Mesodermal cell (in vitro differentiated cells): ENCODE measurements around the gene ABHD12B.

Experiments used
- H3K27ac ChIP-seq: 2 replicates; pipeline ENCODE4 v1.7.0; 2013; ENCODE audit warnings: mild to moderate bottlenecking, low read depth, low read length, moderate library complexity; ENCODE audit not compliant: severe bottlenecking
- H3K36me3 ChIP-seq: 2 replicates; pipeline ENCODE4 v1.7.1; 2013; ENCODE audit warnings: mild to moderate bottlenecking, low read length, moderate library complexity; ENCODE audit not compliant: control insufficient read depth, insufficient read depth
- H3K4me1 ChIP-seq: one replicate; pipeline ENCODE4 v1.7.1; 2013; ENCODE audit warnings: mild to moderate bottlenecking, low read length; ENCODE audit not compliant: insufficient read depth, control insufficient read depth, poor library complexity, severe bottlenecking
- H3K4me3 ChIP-seq: 2 replicates; pipeline ENCODE4 v1.7.0; 2013; ENCODE audit warnings: low read length, control low read depth, mild to moderate bottlenecking; ENCODE audit not compliant: insufficient read depth, poor library complexity, severe bottlenecking; ENCODE audit errors: extremely low read depth
- H3K9me3 ChIP-seq: 2 replicates; pipeline ENCODE4 v1.7.1; 2013; ENCODE audit warnings: mild to moderate bottlenecking, low read length, moderate library complexity; ENCODE audit not compliant: control insufficient read depth
- WGBS, 2 experiments: methylation state at CpG; one replicate each; pipeline ENCODE4 v1.1.5; 2013; ENCODE audit warnings: missing lambda C conversion rate in 2 of 2; ENCODE audit not compliant: insufficient coverage in 2 of 2; 5-methylcytosine and 5-hydroxymethylcytosine counted together

The ABHD12B gene

GRCh38 chr14:50844391-50844790 lies 27.5 kb upstream of the ABHD12B start:
- Histone ChIP-seq H3K4me3 (no peak overlapping the region), H3K27ac (no peak overlapping the region), H3K36me3 (no peaks in the 10 kb centered on the region), H3K9me3 (no peaks in the 10 kb centered on the region), H3K4me1 (peaks cover 13% of the 10 kb centered on the region)
- WGBS, 2 experiments, result 83 to 100% methylated on average over 1 of the region's 2 CpGs

GRCh38 chr14:50845166-50845565 lies 26.7 kb upstream of the ABHD12B start:
- WGBS, 2 experiments, result 86 to 100% methylated on average over 1 of the region's 3 CpGs
- H3K36me3 ChIP-seq, result no peaks in the 10 kb centered on the region
- H3K27ac ChIP-seq, result no peak overlapping the region
- H3K4me3 ChIP-seq, result no peak overlapping the region
- H3K4me1 ChIP-seq, result peaks cover 13% of the 10 kb centered on the region
- no peaks in the 10 kb centered on the region for H3K9me3 ChIP-seq

DNA sequence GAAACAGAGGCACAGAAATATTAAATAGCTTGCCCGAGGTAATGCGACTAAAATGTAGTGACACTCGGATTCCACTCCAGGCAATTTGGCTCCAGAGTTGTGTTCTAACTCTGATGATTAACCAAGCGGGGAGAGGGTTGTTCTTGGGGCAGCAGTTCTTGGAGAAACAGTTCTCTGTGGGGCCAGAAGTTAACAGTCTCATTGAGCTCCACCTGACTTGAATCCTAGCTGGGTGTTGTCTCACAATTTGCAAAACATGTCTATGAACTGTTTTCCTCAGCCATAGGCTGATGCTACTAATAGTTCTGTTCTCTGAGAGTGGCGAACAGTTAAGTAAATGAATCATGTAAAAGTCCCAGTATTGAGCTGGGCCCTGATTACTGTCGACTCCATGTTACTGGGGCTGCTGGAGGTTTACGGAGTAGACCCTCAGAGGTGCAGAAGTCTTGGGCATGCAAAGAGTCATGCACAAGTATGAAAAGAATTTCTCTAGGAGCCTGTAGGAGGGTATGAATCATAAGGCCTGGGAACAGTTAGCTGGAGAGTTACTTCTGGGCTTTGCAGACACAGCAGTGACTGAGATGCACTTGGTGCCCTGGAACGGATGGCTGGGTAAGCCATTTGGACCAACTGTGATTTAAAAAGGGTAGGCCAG lies 25.5 kb upstream of the ABHD12B start:
- no peaks in the 10 kb centered on the region for H3K36me3 ChIP-seq
- peak overlapping the region; percentile 84 for H3K27ac ChIP-seq
- WGBS, 2 experiments, result 84 to 96% methylated on average over 8 of the region's 8 CpGs
- no peak overlapping the region for H3K4me3 ChIP-seq
- H3K4me1 ChIP-seq, result peaks cover 13% of the 10 kb centered on the region
- H3K9me3 ChIP-seq, result no peaks in the 10 kb centered on the region

- Histone ChIP-seq H3K9me3 (no peaks in the 10 kb centered on the region), H3K27ac (no peak overlapping the region), H3K4me3 (no peak overlapping the region), H3K36me3 (no peaks in the 10 kb centered on the region), H3K4me1 (no peaks in the 10 kb centered on the region)
Measured at GRCh38 chr14:50853891-50854290, 18.0 kb upstream of the ABHD12B start.

DNA sequence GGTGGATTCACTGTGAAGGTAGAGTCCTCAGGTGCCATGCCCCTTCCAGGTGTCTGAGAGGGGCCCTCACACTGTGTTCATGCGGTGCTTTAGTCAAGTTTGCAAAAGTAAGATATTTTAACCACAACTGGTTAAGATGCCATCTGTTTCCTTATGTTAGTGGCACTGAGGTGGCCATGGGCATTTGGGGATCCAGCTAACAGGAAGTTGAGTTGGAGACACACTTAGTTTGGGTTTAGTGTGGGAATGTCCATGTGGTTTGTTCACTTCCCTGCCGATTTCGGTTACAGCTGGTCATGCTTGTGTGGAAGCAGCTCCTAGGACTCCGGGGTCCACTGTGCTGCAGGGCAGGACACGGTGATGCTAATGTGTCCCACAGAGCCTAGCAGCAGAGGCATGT lies 17.3 kb upstream of the ABHD12B start:
- H3K36me3 ChIP-seq, result no peaks in the 10 kb centered on the region
- H3K4me3 ChIP-seq, result no peak overlapping the region
- H3K27ac ChIP-seq, result no peak overlapping the region
- H3K9me3 ChIP-seq, result no peaks in the 10 kb centered on the region
- H3K4me1 ChIP-seq, result peaks cover 4% of the 10 kb centered on the region
- WGBS, 2 experiments, result 86 to 98% methylated on average over 4 to 5 of the region's 5 CpGs

GRCh38 chr14:50855558-50855957 lies 16.3 kb upstream of the ABHD12B start:
- Histone ChIP-seq H3K36me3 (no peaks in the 10 kb centered on the region), H3K4me3 (no peak overlapping the region), H3K27ac (no peak overlapping the region), H3K4me1 (peaks cover 13% of the 10 kb centered on the region), H3K9me3 (no peaks in the 10 kb centered on the region)
- 100% methylated on average over 1 of the region's 1 CpG; no CpG with 5 or more reads in 1 of the 2 experiments for WGBS, 2 experiments

DNA sequence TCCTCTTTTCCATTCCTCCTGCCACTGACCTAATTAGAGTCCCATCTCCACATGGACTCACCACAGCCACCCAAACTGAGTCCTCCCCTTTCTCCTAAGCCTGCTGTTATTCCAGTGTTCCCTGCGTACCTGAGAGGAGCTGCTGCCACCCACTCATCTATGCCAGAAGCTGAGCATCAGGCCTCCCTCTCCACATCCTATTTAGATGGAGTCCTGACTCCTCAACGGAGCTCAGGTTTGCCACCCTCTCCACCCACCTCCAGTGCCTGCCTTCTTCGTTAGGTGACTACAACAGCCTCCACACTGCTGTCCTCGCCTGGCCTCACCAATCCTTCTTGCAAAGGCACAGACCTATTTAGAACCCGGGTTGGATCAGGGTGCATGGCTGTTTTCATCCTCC lies 15.2 kb upstream of the ABHD12B start:
- Histone ChIP-seq H3K27ac (no peak overlapping the region), H3K36me3 (no peaks in the 10 kb centered on the region), H3K4me3 (no peak overlapping the region), H3K4me1 (peaks cover 13% of the 10 kb centered on the region), H3K9me3 (no peaks in the 10 kb centered on the region)
- 77 to 83% methylated on average over 5 of the region's 5 CpGs for WGBS, 2 experiments

DNA sequence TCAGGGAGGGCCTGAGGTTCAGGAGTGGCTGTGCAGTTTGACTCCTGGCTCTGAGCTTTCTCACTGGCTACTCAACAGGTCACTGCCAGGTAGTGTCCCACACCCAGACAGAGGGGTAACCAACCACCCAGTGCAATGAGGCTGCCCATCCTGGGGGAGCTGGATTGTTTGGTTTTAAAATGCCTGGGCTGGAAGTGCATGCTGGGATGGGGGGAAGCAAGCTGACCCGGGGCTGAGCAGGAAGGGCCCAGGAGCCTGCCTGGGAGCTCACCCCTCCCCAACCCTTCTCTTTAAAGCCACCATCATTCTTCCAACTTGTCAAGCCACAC lies 12.6 kb upstream of the ABHD12B start:
- Histone ChIP-seq H3K9me3 (no peaks in the 10 kb centered on the region), H3K4me1 (peaks cover 13% of the 10 kb centered on the region), H3K27ac (peak overlapping the region; percentile 49), H3K4me3 (no peak overlapping the region), H3K36me3 (no peaks in the 10 kb centered on the region)
- no CpG with 5 or more reads among the region's 1 CpG for WGBS, 2 experiments

DNA sequence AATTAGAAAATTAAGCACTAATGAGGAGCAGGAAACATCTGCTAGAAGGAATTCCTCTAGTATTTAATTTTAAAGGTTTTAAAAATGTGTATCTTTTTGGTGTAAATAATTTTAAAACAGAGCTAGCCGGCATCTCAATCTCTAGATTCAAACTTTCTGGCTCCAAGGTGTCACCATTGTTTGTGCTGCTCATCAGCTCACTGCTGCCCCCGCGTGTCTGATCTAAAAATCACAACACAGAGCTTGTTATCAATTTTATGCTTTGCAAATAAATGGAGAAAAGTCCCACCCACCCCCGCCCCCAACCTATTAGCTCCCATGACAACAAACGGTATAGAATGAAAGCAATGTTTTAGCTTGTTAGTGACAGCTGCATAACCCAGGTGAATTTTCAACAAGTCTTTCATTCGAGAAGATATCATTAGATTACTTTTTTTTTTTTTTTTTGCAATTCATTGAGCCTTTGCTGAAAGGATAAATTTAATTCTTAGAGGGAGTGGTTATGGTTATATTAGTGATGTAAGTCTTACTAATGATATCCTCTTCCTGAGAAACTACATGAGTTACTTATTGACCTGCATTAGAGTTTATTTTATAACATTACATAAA lies 11.3 kb upstream of the ABHD12B start:
- Histone ChIP-seq H3K36me3 (no peaks in the 10 kb centered on the region), H3K27ac (peak overlapping the region; percentile 62), H3K9me3 (no peaks in the 10 kb centered on the region), H3K4me1 (peaks cover 13% of the 10 kb centered on the region), H3K4me3 (no peak overlapping the region)
- no CpG with 5 or more reads among the region's 6 CpGs for WGBS, 2 experiments

GRCh38 chr14:50862036-50862570 lies 9.8 kb upstream of the ABHD12B start:
- WGBS, 2 experiments, result 72% methylated on average over 2 of the region's 4 CpGs; no CpG with 5 or more reads in 1 of the 2 experiments
- no peaks in the 10 kb centered on the region for H3K36me3 ChIP-seq
- H3K4me3 ChIP-seq, result no peak overlapping the region
- H3K27ac ChIP-seq, result peak overlapping the region; percentile 26
- no peaks in the 10 kb centered on the region for H3K9me3 ChIP-seq
- peaks cover 13% of the 10 kb centered on the region for H3K4me1 ChIP-seq

DNA sequence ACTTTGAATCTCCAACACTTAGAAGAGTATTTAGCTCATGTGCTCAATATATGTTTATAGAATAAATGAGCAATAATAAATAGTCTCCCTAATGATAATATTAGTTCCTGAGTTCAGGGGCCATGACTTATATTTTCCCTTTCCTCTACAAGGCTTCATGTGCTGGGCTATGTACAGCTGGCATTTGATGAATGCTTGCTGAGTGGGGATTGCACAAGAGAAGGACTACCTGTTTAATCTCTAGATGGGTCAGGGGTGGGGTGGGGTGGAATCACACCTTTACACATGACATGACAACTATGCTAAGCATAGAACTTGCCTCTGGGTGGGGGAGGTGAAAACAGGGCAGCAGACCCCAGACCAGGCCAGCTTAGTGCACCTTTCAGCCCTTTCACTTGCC lies 7.6 kb upstream of the ABHD12B start:
- Histone ChIP-seq H3K4me1 (peaks cover 12% of the 10 kb centered on the region), H3K27ac (no peak overlapping the region), H3K9me3 (no peaks in the 10 kb centered on the region), H3K4me3 (no peak overlapping the region), H3K36me3 (no peaks in the 10 kb centered on the region)
